NAMALWA (cell line): ENCODE measurements around the gene ADAMTS20.

Experiments
- DNase-seq: peaks from one replicate; pipeline ENCODE4 v3.0.0-alpha.2; 2015; ENCODE audit warnings: low spot score

The ADAMTS20 gene

GRCh38 chr12:43480591-43480990 lies 71.4 kb downstream of the ADAMTS20 start:
- no peak for DNase-seq

- no peak for DNase-seq
Measured at GRCh38 chr12:43462741-43463140, 89.3 kb downstream of the ADAMTS20 start.

GRCh38 chr12:43462080-43462479 lies 89.9 kb downstream of the ADAMTS20 start:
- DNase-seq: no peak

GRCh38 chr12:43459285-43459684 lies 92.7 kb downstream of the ADAMTS20 start:
- DNase-seq: no peak

- no peak for DNase-seq
Measured at GRCh38 chr12:43453761-43454160, 98.2 kb downstream of the ADAMTS20 start.

GRCh38 chr12:43444940-43445564 lies 107.0 kb downstream of the ADAMTS20 start:
- peak; percentile 77 for DNase-seq

- no peak for DNase-seq
Measured at GRCh38 chr12:43436597-43436996, 115.4 kb downstream of the ADAMTS20 start.

- DNase-seq: no peak
Measured at GRCh38 chr12:43434614-43435013, 117.4 kb downstream of the ADAMTS20 start.

- no peak for DNase-seq
Measured at GRCh38 chr12:43428088-43428600, 123.9 kb downstream of the ADAMTS20 start.

GRCh38 chr12:43425361-43425760 lies 126.6 kb downstream of the ADAMTS20 start:
- no peak for DNase-seq

- DNase-seq: no peak
Measured at GRCh38 chr12:43416981-43417380, 135.0 kb downstream of the ADAMTS20 start.

- no peak for DNase-seq
Measured at GRCh38 chr12:43407816-43408645, 144.0 kb downstream of the ADAMTS20 start.

- DNase-seq: no peak
Measured at GRCh38 chr12:43406801-43407200, 145.2 kb downstream of the ADAMTS20 start.

GRCh38 chr12:43402436-43402835 lies 149.6 kb downstream of the ADAMTS20 start:
- no peak for DNase-seq

GRCh38 chr12:43401096-43401495 lies 150.9 kb downstream of the ADAMTS20 start:
- no peak for DNase-seq

GRCh38 chr12:43396671-43397070 lies 155.3 kb downstream of the ADAMTS20 start:
- DNase-seq: no peak

GRCh38 chr12:43392116-43392515 lies 159.9 kb downstream of the ADAMTS20 start:
- DNase-seq: no peak

- no peak for DNase-seq
Measured at GRCh38 chr12:43381879-43382278, 170.1 kb downstream of the ADAMTS20 start.

GRCh38 chr12:43378448-43378847 lies 173.6 kb downstream of the ADAMTS20 start:
- DNase-seq: no peak

GRCh38 chr12:43370263-43370662 lies 181.7 kb downstream of the ADAMTS20 start:
- DNase-seq: no peak

- no peak for DNase-seq
Measured at GRCh38 chr12:43362910-43363694, 188.9 kb downstream of the ADAMTS20 start.

GRCh38 chr12:43361031-43361710 lies 190.8 kb downstream of the ADAMTS20 start:
- no peak for DNase-seq
